Mesendoderm (in vitro differentiated cells): ENCODE data around the gene LCE1C.

Experiments
- DNase-seq: peaks from one replicate; pipeline ENCODE4 v3.0.0; 2013
- H2AK5ac ChIP-seq: 2 replicates; pipeline ENCODE4 v1.6.1; 2013; ENCODE audit warnings: low read length, inconsistent platforms
- H2BK120ac ChIP-seq: 2 replicates; pipeline ENCODE4 v1.6.1; 2013; ENCODE audit warnings: low read depth, mild to moderate bottlenecking, low read length, moderate library complexity, mixed read lengths
- H2BK15ac ChIP-seq: replicated peaks from 2 replicates; pipeline ENCODE4 v1.6.1; 2013; ENCODE audit warnings: low read depth, mild to moderate bottlenecking, moderate library complexity
- H2BK5ac ChIP-seq: 2 replicates; pipeline ENCODE4 v1.6.1; 2013; ENCODE audit warnings: low read length, inconsistent platforms
- H3K18ac ChIP-seq: 2 replicates; pipeline ENCODE4 v1.6.1; 2013; ENCODE audit warnings: mild to moderate bottlenecking, low read length, mixed read lengths
- H3K23ac ChIP-seq: one replicate; pipeline ENCODE4 v1.6.1; 2013; ENCODE audit warnings: low read length
- H3K27ac ChIP-seq: 2 replicates; pipeline ENCODE4 v1.5.1; 2013; ENCODE audit warnings: low read depth, mild to moderate bottlenecking, inconsistent platforms, low read length, moderate library complexity
- H3K27me3 ChIP-seq: 2 replicates; pipeline ENCODE4 v1.6.1; 2013; ENCODE audit warnings: low read length, control low read depth, mild to moderate bottlenecking, inconsistent platforms; ENCODE audit not compliant: insufficient read depth, poor library complexity
- H3K36me3 ChIP-seq: 2 replicates; pipeline ENCODE4 v1.6.1; 2013; ENCODE audit warnings: low read length, inconsistent platforms; ENCODE audit not compliant: control insufficient read depth, insufficient read depth
- H3K4ac ChIP-seq: one replicate; pipeline ENCODE4 v1.6.1; 2013; ENCODE audit warnings: low read depth, mild to moderate bottlenecking, low read length, moderate library complexity
- H3K4me1 ChIP-seq: 2 replicates; pipeline ENCODE4 v1.6.1; 2013; ENCODE audit warnings: low read depth, low read length, inconsistent platforms; ENCODE audit not compliant: control insufficient read depth
- H3K4me2 ChIP-seq: 2 replicates; pipeline ENCODE4 v1.6.1; 2013; ENCODE audit warnings: low read length
- H3K4me3 ChIP-seq: 2 replicates; pipeline ENCODE4 v1.5.1; 2013; ENCODE audit warnings: mild to moderate bottlenecking, low read length
- H3K56ac ChIP-seq: one replicate; pipeline ENCODE4 v1.6.1; 2013; ENCODE audit warnings: low read length
- H3K79me1 ChIP-seq: 2 replicates; pipeline ENCODE4 v1.6.1; 2013; ENCODE audit warnings: low read length, inconsistent platforms
- H3K79me2 ChIP-seq: 2 replicates; pipeline ENCODE4 v1.6.1; 2013; ENCODE audit warnings: mild to moderate bottlenecking, low read length; ENCODE audit not compliant: control insufficient read depth, insufficient read depth
- H3K9ac ChIP-seq: 2 replicates; pipeline ENCODE4 v1.6.1; 2013; ENCODE audit warnings: low read length, inconsistent platforms
- H4K5ac ChIP-seq: one replicate; pipeline ENCODE4 v1.6.1; 2013; ENCODE audit warnings: low read length
- H4K8ac ChIP-seq: one replicate; pipeline ENCODE4 v1.6.1; 2013; ENCODE audit warnings: low read depth, mild to moderate bottlenecking, control low read depth, low read length, moderate library complexity
- WGBS: extraction: QIAGEN DNeasy Blood & Tissue Kit; methylation state at CpG from one replicate; pipeline ENCODE4 v1.1.7; 2013; ENCODE audit warnings: low lambda C conversion rate, missing lambda C conversion rate; ENCODE audit not compliant: insufficient coverage; ENCODE audit errors: extremely low coverage; 5-methylcytosine and 5-hydroxymethylcytosine counted together

Gene LCE1C

GRCh38 chr1:152770411-152770810, 36.0 kb downstream of the LCE1C start:
- Histone ChIP-seq H3K27ac (no peak overlapping the region), H2BK120ac (no peak overlapping the region), H3K56ac (no peak overlapping the region), H2BK5ac (no peak overlapping the region), H3K23ac (no peak overlapping the region), H4K8ac (no peak overlapping the region), H3K9ac (no peak overlapping the region), H3K4me3 (no peak overlapping the region), H3K4me1 (no peaks in the 10 kb centered on the region), H2AK5ac (no peak overlapping the region), H3K79me1 (no peaks in the 10 kb centered on the region), H3K4me2 (no peak overlapping the region), H3K18ac (no peak overlapping the region), H2BK15ac (no peak overlapping the region), H4K5ac (no peak overlapping the region), H3K27me3 (no peaks in the 10 kb centered on the region), H3K4ac (no peak overlapping the region), H3K79me2 (no peaks in the 10 kb centered on the region), H3K36me3 (no peaks in the 10 kb centered on the region)
- no peak for DNase-seq
- WGBS, result no CpG with 5 or more reads among the region's 1 CpG

DNA sequence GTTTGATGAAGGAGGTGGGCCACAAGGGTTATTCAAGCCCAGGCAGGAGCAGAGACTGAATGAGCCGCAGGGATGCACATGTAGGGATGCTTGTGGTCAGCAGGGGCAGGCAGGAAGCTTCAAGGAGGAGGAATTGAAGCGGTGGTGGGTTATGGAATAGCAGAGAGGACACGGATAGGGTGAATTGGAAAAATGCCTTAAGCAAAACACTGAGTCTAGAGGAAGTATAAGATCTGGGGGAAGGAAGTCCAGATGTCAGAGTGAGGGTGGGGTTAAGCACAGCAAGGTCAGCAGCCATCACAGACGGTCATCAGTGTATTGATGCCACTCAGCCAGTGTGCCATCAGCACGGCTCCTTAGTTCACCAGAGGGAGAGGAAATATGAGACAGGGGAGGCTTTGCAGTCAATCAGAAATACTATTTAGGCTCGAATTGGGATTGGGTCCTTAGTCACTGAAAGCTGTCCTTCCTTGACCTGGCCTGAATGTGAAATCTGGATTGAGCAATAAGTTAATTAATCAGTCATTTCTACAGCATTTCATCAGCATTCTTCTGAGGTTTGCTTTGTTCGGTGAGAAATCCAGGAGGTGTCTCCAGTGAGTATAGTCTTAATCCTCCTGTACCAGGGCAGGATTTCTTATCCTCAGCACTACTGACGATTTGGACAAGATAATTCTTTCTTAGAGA, 37.5 kb downstream of the LCE1C start:
- H2BK5ac ChIP-seq, result no peak overlapping the region
- peak overlapping the region; percentile 15 for H3K4me3 ChIP-seq
- no peak overlapping the region for H2BK120ac ChIP-seq
- no peak overlapping the region for H3K56ac ChIP-seq
- no peak overlapping the region for H2BK15ac ChIP-seq
- H3K9ac ChIP-seq, result no peak overlapping the region
- H4K8ac ChIP-seq, result no peak overlapping the region
- H2AK5ac ChIP-seq, result no peak overlapping the region
- H3K18ac ChIP-seq, result no peak overlapping the region
- H3K27ac ChIP-seq, result no peak overlapping the region
- no peaks in the 10 kb centered on the region for H3K79me1 ChIP-seq
- H3K27me3 ChIP-seq, result no peaks in the 10 kb centered on the region
- DNase-seq, result peak; percentile 1
- no peaks in the 10 kb centered on the region for H3K4me1 ChIP-seq
- no peak overlapping the region for H4K5ac ChIP-seq
- no peak overlapping the region for H3K4me2 ChIP-seq
- no peak overlapping the region for H3K4ac ChIP-seq
- no peak overlapping the region for H3K23ac ChIP-seq
- no CpG with 5 or more reads among the region's 8 CpGs for WGBS
- H3K36me3 ChIP-seq, result no peaks in the 10 kb centered on the region
- no peaks in the 10 kb centered on the region for H3K79me2 ChIP-seq

- Histone ChIP-seq H3K36me3 (no peaks in the 10 kb centered on the region), H3K18ac (no peak overlapping the region), H4K5ac (no peak overlapping the region), H2BK15ac (no peak overlapping the region), H2BK5ac (no peak overlapping the region), H3K4ac (no peak overlapping the region), H2BK120ac (no peak overlapping the region), H3K79me1 (no peaks in the 10 kb centered on the region), H3K9ac (no peak overlapping the region), H3K4me2 (no peak overlapping the region), H3K27me3 (no peaks in the 10 kb centered on the region), H3K4me1 (no peaks in the 10 kb centered on the region), H3K27ac (no peak overlapping the region), H2AK5ac (no peak overlapping the region), H3K23ac (no peak overlapping the region), H3K56ac (no peak overlapping the region), H3K4me3 (no peak overlapping the region), H3K79me2 (no peaks in the 10 kb centered on the region), H4K8ac (no peak overlapping the region)
- no CpG with 5 or more reads among the region's 3 CpGs for WGBS
- DNase-seq, result no peak
Observed at GRCh38 chr1:152761609-152762213, 44.7 kb downstream of the LCE1C start.

DNA sequence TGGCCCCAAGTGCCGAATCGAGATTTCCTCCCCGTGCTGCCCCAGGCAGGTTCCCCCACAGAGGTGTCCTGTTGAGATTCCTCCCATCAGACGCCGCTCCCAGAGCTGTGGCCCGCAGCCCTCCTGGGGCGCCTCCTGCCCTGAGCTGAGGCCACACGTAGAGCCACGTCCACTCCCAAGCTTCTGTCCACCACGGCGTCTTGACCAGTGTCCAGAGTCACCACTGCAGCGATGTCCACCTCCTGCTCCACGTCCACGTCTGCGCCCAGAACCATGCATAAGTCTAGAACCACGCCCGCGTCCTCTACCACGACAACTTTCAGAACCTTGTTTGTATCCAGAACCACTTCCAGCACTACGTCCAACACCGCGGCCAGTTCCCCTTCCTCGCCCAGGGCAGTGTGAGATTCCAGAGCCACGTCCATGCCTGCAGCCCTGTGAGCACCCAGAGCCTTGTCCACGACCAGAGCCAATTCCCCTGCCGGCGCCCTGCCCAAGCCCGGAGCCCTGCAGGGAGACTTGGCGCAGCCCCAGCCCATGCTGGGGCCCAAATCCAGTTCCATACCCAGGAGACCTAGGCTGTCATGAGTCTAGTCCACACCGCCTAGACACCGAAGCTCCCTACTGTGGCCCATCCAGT, 45.8 kb downstream of the LCE1C start:
- Histone ChIP-seq H3K4me3 (no peak overlapping the region), H2BK120ac (no peak overlapping the region), H2BK5ac (no peak overlapping the region), H4K5ac (no peak overlapping the region), H2AK5ac (no peak overlapping the region), H3K4me2 (no peak overlapping the region), H3K9ac (no peak overlapping the region), H3K56ac (no peak overlapping the region), H3K79me1 (no peaks in the 10 kb centered on the region), H3K27ac (no peak overlapping the region), H3K27me3 (no peaks in the 10 kb centered on the region), H3K23ac (no peak overlapping the region), H3K79me2 (no peaks in the 10 kb centered on the region), H3K4me1 (no peaks in the 10 kb centered on the region), H3K18ac (no peak overlapping the region), H2BK15ac (no peak overlapping the region), H4K8ac (no peak overlapping the region), H3K4ac (no peak overlapping the region), H3K36me3 (no peaks in the 10 kb centered on the region)
- WGBS, result no CpG with 5 or more reads among the region's 31 CpGs
- DNase-seq, result no peak

GRCh38 chr1:152759453-152760173, 46.8 kb downstream of the LCE1C start:
- Histone ChIP-seq H3K4me1 (no peaks in the 10 kb centered on the region), H3K79me1 (no peaks in the 10 kb centered on the region), H2BK15ac (no peak overlapping the region), H3K9ac (no peak overlapping the region), H4K8ac (no peak overlapping the region), H3K36me3 (no peaks in the 10 kb centered on the region), H3K27me3 (no peaks in the 10 kb centered on the region), H3K4ac (no peak overlapping the region), H3K56ac (no peak overlapping the region), H2BK120ac (no peak overlapping the region), H3K4me2 (no peak overlapping the region), H4K5ac (no peak overlapping the region), H3K18ac (no peak overlapping the region), H2AK5ac (no peak overlapping the region), H3K23ac (no peak overlapping the region), H2BK5ac (no peak overlapping the region), H3K4me3 (no peak overlapping the region), H3K79me2 (no peaks in the 10 kb centered on the region), H3K27ac (no peak overlapping the region)
- no peak for DNase-seq
- WGBS, result no CpG with 5 or more reads among the region's 8 CpGs
